Measurements from ENCODE around the gene DMXL2.
"Not testable (repeated sequence)": the region's sequence is repeated elsewhere in the genome, so short reads cannot be mapped to it uniquely, and the experiment has no call there.

DNA sequence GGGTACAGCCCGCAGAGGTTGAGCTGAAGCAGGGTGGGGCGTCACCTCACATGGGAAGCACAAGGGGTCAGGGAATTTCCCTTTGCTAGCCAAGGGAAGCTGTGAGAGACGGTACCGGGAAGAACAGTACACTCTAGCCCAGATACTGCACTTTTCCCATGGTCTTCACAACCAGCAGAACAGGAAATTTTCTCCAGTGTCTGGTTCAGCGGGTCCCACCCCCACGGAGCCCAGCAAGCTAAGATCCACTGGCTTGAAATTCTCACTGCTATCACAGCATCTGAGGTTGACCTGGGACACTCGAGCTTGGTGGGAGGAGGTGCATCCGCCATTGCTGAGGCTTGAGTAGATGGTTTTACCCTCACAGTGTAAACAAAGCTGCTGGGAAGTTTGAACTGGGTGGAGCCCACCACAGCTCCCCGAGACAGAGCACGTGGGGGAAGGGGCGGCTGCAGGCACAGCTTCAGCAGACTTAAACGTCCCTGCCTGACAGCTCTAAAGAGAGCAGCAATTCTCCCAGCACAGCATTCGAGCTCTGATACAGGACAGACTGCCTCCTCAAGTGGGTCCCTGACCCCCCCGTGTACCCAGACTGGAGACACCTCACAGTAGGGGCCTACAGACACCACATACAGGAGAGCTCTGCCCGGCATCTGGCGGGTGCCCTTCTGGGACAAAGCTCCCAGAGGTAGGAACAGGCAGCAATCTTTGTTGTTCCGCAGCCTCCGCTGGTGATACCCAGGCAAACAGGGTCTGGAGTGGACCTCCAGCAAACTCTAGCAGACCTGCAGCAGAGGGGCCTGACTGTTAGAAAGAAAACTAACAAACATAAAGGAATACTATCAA lies 53.4 kb downstream of the DMXL2 start:
- not testable (repeated sequence) for TF ChIP-seq CTCF, POLR2A (IDR thresholded peaks at IDR 0.05)
